ENCODE data around the gene CCNA2. TPM values are rescaled to one million over a fixed set of nuclear protein-coding genes. Genes with fewer than 3 reads are reported as not detected.

CCNA2 gene
- total RNA-seq, 2 experiments from 2014 or later: 133 to 138 TPM

GRCh38 chr4:121824171-121824527 lies 466 bp upstream of the CCNA2 start:
- no peak for DNase-seq
- CTCF ChIA-PET: interaction anchor here (1.0 to 1.4 kb wide), 2 partner anchors 12 to 46 kb away, joined by 3 read pairs; partner anchors contain the start of gene BBS7

DNA sequence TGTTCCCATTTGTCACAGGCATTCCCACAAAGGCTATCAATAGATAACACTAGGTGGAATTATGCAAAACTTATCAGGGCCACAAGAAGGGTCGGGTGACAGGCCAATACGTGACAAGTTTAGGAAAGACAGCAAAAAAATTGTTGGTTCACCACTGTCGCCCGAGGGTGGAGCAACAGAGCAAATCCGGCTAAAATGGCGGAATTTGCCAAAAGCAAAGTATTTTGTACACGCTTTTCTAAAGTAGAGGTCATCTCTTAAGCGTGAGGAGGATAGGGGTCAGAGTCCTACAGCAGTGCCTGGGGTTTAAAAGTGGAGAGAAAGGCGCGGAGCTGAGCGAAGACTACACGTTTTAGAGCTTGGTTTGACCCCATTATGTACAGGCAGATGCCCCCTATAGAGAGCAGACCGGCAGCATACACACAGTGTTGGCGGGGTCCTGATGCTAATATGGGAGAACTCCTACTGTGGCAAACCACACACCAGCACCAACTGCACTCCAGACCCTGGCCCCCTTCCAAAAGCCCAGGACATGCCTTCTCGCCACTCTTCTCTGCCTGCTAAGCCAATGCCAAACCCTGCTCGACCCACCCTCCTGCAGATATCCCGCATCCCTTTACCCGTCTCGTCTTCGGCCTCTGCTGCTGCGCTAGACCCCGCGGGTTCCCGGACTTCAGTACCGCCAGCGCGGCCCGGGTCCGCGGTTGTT lies 733 bp downstream of the CCNA2 start:
- H3K4me3 Mint-ChIP-seq: peak overlapping the region; percentile 98
- CTCF ChIA-PET: interaction anchor here (0.6 to 0.7 kb wide), 2 partner anchors 14 to 23 kb away, joined by 3 read pairs; no protein-coding TSS in a partner anchor
- no peaks in the 10 kb centered on the region for H3K9me3 Mint-ChIP-seq
- peaks cover 42% of the 10 kb centered on the region for H3K36me3 Mint-ChIP-seq (ENCODE audit: low read depth)
- no peaks in the 10 kb centered on the region for H3K27me3 Mint-ChIP-seq (ENCODE audit: low read depth)
- H3K27ac Mint-ChIP-seq: peak overlapping the region; percentile 86
- H3K4me1 Mint-ChIP-seq (ENCODE audit: low read depth): peaks cover 20% of the 10 kb centered on the region
- intact Hi-C loops (cut with micrococcal nuclease): loop anchor here (1.0 to 5.0 kb wide), 6 partner anchors 22 to 1099 kb away; partner anchors contain the start of genes BBS12, EXOSC9, IL2 and NUDT6
- peak; percentile 61 for DNase-seq

More at GRCh38 chr4:121824171-121824527, 466 bp upstream of the CCNA2 start:
- Mint-ChIP-seq H3K36me3 (ENCODE audit: low read depth) (peaks cover 32% of the 10 kb centered on the region), H3K27ac (peak overlapping the region; percentile 86), H3K4me3 (peak overlapping the region; percentile 98), H3K27me3 (ENCODE audit: low read depth) (no peaks in the 10 kb centered on the region), H3K4me1 (ENCODE audit: low read depth) (peaks cover 16% of the 10 kb centered on the region), H3K9me3 (no peaks in the 10 kb centered on the region)
- intact Hi-C loops (cut with micrococcal nuclease): loop anchor here (1.0 to 5.0 kb wide), 8 partner anchors 46 to 1098 kb away; partner anchors contain the start of genes ANXA5, BBS12, BBS7 and BLTP1

DNA sequence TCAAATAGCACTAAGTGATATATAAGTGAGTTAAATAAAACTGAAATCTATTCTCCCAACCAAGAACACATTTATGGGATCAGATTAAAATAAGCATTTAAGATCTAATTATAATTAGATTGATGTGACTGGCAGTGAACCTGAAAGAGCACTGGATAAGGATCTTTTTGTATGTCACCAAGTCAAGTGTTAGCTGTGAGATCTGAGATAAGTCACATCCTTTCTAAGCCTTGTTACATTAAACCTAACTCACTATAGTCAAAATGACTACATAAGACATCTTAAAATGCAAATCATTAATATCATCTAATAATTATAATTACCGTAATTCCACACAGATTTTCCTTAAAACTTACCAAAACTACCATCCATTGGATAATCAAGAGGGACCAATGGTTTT lies 1.6 kb downstream of the CCNA2 start:
- H3K9me3 Mint-ChIP-seq: no peaks in the 10 kb centered on the region
- H3K27ac Mint-ChIP-seq: no peak overlapping the region
- DNase-seq: no peak
- H3K36me3 Mint-ChIP-seq (ENCODE audit: low read depth): peaks cover 47% of the 10 kb centered on the region
- no peaks in the 10 kb centered on the region for H3K27me3 Mint-ChIP-seq (ENCODE audit: low read depth)
- peaks cover 20% of the 10 kb centered on the region for H3K4me1 Mint-ChIP-seq (ENCODE audit: low read depth)
- peak overlapping the region; percentile 98 for H3K4me3 Mint-ChIP-seq
- CTCF ChIA-PET: interaction anchor here (1.0 kb wide), 2 partner anchors 16 to 18 kb away, joined by 4 to 5 read pairs; no protein-coding TSS in a partner anchor
- intact Hi-C loops (cut with micrococcal nuclease): loop anchor here (5.0 kb wide), 5 partner anchors 565 to 1100 kb away; partner anchors contain the start of genes BBS12, IL2 and NUDT6

DNA sequence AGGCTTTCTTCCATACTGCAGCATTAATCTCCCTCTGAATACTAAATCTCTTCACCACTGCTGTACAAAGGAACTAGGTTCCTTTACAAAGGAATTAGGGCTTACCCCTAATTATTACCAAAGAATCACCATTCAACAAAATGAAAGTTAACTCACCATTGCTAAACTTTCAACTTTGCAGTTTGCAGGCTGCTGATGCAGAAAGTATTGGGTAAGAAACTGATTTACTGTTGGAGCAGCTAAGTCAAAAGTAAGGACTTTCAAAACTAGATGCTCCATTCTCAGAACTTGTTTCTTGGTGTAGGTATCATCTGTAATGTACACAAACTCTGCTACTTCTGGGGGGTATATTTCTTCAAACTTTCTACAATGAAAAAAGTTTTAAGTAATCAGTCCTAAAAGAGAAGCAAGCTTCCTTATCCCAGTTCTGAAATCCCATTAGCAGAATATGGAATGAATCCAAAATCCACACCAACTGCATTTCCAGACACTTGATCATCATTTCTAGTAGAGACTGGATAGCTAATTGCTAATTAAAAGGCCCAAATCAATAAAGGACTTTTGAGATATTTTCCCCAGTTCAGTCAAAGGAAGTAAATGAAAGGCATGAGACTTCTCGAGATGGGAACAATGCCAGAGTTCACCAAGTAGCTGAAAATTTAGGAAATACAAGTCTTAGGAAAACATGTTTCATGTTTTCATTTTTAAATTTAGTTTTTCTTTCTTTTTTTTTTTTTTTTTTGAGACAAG lies 4.3 kb downstream of the CCNA2 start:
- no peak for DNase-seq
- CTCF ChIA-PET: interaction anchor here (0.6 to 0.7 kb wide), 2 partner anchors 8 to 758 kb away, joined by 3 read pairs; no protein-coding TSS in a partner anchor
- Mint-ChIP-seq H3K27ac (peak overlapping the region; percentile 9), H3K4me1 (ENCODE audit: low read depth) (peaks cover 21% of the 10 kb centered on the region), H3K36me3 (ENCODE audit: low read depth) (peaks cover 57% of the 10 kb centered on the region), H3K9me3 (no peaks in the 10 kb centered on the region), H3K4me3 (no peak overlapping the region), H3K27me3 (ENCODE audit: low read depth) (no peaks in the 10 kb centered on the region)
- intact Hi-C loops (cut with micrococcal nuclease): no loop called here

GRCh38 chr4:121818215-121818614 lies 5.5 kb downstream of the CCNA2 start:
- Mint-ChIP-seq H3K4me3 (no peak overlapping the region), H3K9me3 (no peaks in the 10 kb centered on the region), H3K4me1 (ENCODE audit: low read depth) (peaks cover 23% of the 10 kb centered on the region), H3K27me3 (ENCODE audit: low read depth) (no peaks in the 10 kb centered on the region), H3K36me3 (ENCODE audit: low read depth) (peaks cover 57% of the 10 kb centered on the region), H3K27ac (peak overlapping the region; percentile 1)
- DNase-seq: no peak
- CTCF ChIA-PET: no interaction called here
- intact Hi-C loops (cut with micrococcal nuclease): no loop called here

GRCh38 chr4:121817701-121818100 lies 6.0 kb downstream of the CCNA2 start:
- no peak for DNase-seq
- peak overlapping the region; percentile 10 for H3K27ac Mint-ChIP-seq
- H3K27me3 Mint-ChIP-seq (ENCODE audit: low read depth): no peaks in the 10 kb centered on the region
- CTCF ChIA-PET: no interaction called here
- no peaks in the 10 kb centered on the region for H3K9me3 Mint-ChIP-seq
- intact Hi-C loops (cut with micrococcal nuclease): no loop called here
- peaks cover 23% of the 10 kb centered on the region for H3K4me1 Mint-ChIP-seq (ENCODE audit: low read depth)
- H3K4me3 Mint-ChIP-seq: no peak overlapping the region
- peaks cover 54% of the 10 kb centered on the region for H3K36me3 Mint-ChIP-seq (ENCODE audit: low read depth)

GRCh38 chr4:121817006-121817405 lies 6.7 kb downstream of the CCNA2 start:
- peaks cover 17% of the 10 kb centered on the region for H3K4me1 Mint-ChIP-seq (ENCODE audit: low read depth)
- DNase-seq: no peak
- H3K9me3 Mint-ChIP-seq: no peaks in the 10 kb centered on the region
- H3K36me3 Mint-ChIP-seq (ENCODE audit: low read depth): peaks cover 50% of the 10 kb centered on the region
- intact Hi-C loops (cut with micrococcal nuclease): no loop called here
- CTCF ChIA-PET: no interaction called here
- no peaks in the 10 kb centered on the region for H3K27me3 Mint-ChIP-seq (ENCODE audit: low read depth)
- no peak overlapping the region for H3K27ac Mint-ChIP-seq
- H3K4me3 Mint-ChIP-seq: no peak overlapping the region

GRCh38 chr4:121814756-121815155 lies 8.9 kb downstream of the CCNA2 start:
- Mint-ChIP-seq H3K27me3 (ENCODE audit: low read depth) (no peaks in the 10 kb centered on the region), H3K27ac (no peak overlapping the region), H3K36me3 (ENCODE audit: low read depth) (peaks cover 45% of the 10 kb centered on the region), H3K4me1 (ENCODE audit: low read depth) (peaks cover 10% of the 10 kb centered on the region), H3K4me3 (no peak overlapping the region), H3K9me3 (no peaks in the 10 kb centered on the region)
- no peak for DNase-seq
- intact Hi-C loops (cut with micrococcal nuclease): no loop called here
- CTCF ChIA-PET: no interaction called here

GRCh38 chr4:121811122-121811521 lies 12.6 kb downstream of the CCNA2 start:
- Mint-ChIP-seq H3K4me1 (ENCODE audit: low read depth) (peaks cover 5% of the 10 kb centered on the region), H3K27ac (no peak overlapping the region), H3K4me3 (no peak overlapping the region), H3K9me3 (no peaks in the 10 kb centered on the region), H3K36me3 (ENCODE audit: low read depth) (peaks cover 27% of the 10 kb centered on the region), H3K27me3 (ENCODE audit: low read depth) (no peaks in the 10 kb centered on the region)
- intact Hi-C loops (cut with micrococcal nuclease): no loop called here
- CTCF ChIA-PET: interaction anchor here (1.0 to 1.2 kb wide), 2 partner anchors 8 to 45 kb away, joined by 3 read pairs; no protein-coding TSS in a partner anchor
- no peak for DNase-seq

DNA sequence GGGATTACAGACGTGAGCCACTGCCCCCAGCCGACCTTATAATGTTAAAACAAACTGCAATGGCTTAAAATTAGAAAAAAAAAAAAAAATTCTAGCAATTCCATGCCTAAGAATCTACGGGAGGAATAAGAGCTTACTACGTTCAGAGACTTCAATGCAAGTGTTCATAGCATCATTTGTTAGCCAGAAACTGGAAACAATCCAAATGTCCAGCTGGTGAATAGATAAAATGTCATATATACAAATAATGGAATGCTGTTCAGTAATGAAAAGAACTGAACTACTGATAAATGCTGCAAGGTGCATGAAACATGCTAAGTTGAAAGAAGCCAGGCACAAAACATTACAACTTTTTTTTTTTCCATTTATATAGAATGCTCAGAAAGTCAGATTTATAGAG lies 17.3 kb downstream of the CCNA2 start:
- Mint-ChIP-seq H3K4me1 (ENCODE audit: low read depth) (peaks cover 23% of the 10 kb centered on the region), H3K9me3 (no peaks in the 10 kb centered on the region), H3K36me3 (ENCODE audit: low read depth) (peaks cover 39% of the 10 kb centered on the region), H3K27ac (no peak overlapping the region), H3K27me3 (ENCODE audit: low read depth) (no peaks in the 10 kb centered on the region), H3K4me3 (no peak overlapping the region)
- intact Hi-C loops (cut with micrococcal nuclease): loop anchor here (10.0 kb wide), 1 partner anchor 582 kb away; no protein-coding TSS in a partner anchor
- CTCF ChIA-PET: interaction anchor here (1.0 kb wide), 1 partner anchor 16 kb away, joined by 4 read pairs; no protein-coding TSS in a partner anchor
- DNase-seq: no peak

DNA sequence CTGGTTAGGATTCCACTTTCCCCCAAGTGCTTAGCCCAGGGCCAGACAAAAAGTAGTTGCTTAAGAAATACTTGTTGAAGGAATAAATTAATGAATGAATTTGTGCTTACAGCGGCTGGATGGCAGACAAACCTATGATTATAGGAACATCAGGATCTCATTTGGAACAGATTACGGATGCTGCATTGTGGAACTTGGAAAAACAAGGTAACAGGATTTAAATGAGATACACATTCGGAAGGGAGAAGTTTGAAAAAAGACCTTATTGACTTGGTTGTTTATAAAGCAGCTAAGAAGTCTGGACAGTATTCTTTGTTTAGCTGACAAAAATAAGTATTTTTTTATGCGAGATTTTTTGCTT lies 22.0 kb downstream of the CCNA2 start:
- Mint-ChIP-seq H3K27ac (peak overlapping the region; percentile 98), H3K36me3 (ENCODE audit: low read depth) (peaks cover 28% of the 10 kb centered on the region), H3K4me3 (peak overlapping the region; percentile 89), H3K9me3 (no peaks in the 10 kb centered on the region), H3K27me3 (ENCODE audit: low read depth) (no peaks in the 10 kb centered on the region), H3K4me1 (ENCODE audit: low read depth) (peaks cover 46% of the 10 kb centered on the region)
- no peak for DNase-seq
- CTCF ChIA-PET: interaction anchor here (0.6 to 0.7 kb wide), 2 partner anchors 14 to 16 kb away, joined by 3 read pairs; no protein-coding TSS in a partner anchor
- intact Hi-C loops (cut with micrococcal nuclease): loop anchor here (1.0 to 10.0 kb wide), 6 partner anchors 22 to 1596 kb away; partner anchors contain the start of genes ANXA5, BBS7, BLTP1 and CCNA2
